ENCODE data around the gene MRPS18A. TPM values are rescaled to one million over a fixed set of nuclear protein-coding genes. Genes with fewer than 3 reads are reported as not detected.

The MRPS18A gene
- total RNA-seq, 1 donor from 2014 or later, result 57.0 TPM

DNA sequence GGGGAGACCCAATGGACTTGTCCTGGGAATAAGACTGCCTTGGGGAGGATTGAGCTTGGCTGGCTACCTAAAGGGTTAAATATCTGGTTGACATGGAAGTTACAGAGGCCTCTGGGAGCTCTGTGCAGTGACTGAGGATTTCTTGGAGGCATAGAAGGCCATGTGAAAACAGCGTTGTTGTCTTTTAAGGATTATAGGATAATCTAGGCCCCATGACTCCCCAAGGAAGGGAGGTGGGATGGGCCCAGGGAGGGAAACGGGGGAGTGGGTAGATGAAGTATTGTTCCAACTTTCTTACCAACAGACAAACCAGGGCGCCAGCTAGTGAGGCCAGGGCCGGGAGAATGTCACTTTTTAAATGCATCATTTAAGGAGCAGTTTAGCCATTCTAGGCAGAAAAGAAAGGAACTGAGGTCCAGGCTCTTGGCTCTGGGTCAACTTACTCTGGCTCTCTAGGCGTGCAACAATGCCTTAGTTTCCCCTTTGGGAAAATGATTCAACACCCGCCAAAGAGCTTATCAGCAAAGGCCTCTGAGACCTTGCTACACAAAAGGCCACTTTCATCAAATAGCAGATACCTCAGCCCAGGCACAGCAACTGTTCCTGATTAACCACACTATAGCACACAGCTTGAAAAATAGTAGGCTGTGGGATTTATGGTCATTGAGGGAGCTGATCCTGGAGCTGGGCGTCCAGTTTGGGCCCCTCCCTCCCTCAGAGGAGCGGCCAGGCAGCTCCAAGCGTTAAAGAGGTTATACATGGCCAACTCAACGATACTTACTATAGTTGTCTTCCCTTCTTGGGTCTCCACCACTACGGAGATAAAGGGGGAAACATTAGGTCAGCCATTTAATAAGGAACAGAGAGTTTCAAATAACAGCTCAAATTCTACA is 7.0 kb downstream of the MRPS18A start:
- Mint-ChIP-seq H3K4me1 (peaks cover 36% of the 10 kb centered on the region), H3K9me3 (no peaks in the 10 kb centered on the region), H3K27me3 (no peaks in the 10 kb centered on the region), H3K4me3 (no peak overlapping the region), H3K27ac (no peak overlapping the region), H3K36me3 (ENCODE audit: low read depth) (peaks cover 75% of the 10 kb centered on the region)
- POLR2A ChIA-PET, result interaction anchor here (1.2 kb wide), 1 partner anchor 12 kb away, joined by 3 read pairs; no protein-coding TSS in a partner anchor
- ATAC-seq (ENCODE audit: low read depth) (no peak), DNase-seq (no peak)
- CTCF ChIA-PET, result no interaction called here
- TF ChIP-seq, protein P1, sequence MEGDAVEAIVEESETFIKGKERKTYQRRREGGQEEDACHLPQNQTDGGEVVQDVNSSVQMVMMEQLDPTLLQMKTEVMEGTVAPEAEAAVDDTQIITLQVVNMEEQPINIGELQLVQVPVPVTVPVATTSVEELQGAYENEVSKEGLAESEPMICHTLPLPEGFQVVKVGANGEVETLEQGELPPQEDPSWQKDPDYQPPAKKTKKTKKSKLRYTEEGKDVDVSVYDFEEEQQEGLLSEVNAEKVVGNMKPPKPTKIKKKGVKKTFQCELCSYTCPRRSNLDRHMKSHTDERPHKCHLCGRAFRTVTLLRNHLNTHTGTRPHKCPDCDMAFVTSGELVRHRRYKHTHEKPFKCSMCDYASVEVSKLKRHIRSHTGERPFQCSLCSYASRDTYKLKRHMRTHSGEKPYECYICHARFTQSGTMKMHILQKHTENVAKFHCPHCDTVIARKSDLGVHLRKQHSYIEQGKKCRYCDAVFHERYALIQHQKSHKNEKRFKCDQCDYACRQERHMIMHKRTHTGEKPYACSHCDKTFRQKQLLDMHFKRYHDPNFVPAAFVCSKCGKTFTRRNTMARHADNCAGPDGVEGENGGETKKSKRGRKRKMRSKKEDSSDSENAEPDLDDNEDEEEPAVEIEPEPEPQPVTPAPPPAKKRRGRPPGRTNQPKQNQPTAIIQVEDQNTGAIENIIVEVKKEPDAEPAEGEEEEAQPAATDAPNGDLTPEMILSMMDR (IDR thresholded peaks at IDR 0.05), result no peak
- intact Hi-C loops (cut with micrococcal nuclease), result no loop called here

GRCh38 chr6:43679057-43679456 is 8.5 kb downstream of the MRPS18A start:
- POLR2A ChIA-PET, result interaction anchor here (1.5 kb wide), 1 partner anchor 36 kb away, joined by 4 read pairs; no protein-coding TSS in a partner anchor
- no peaks in the 10 kb centered on the region for H3K9me3 Mint-ChIP-seq
- CTCF ChIA-PET, result no interaction called here
- ATAC-seq (ENCODE audit: low read depth) (no peak), DNase-seq (no peak)
- no peak overlapping the region for H3K27ac Mint-ChIP-seq
- TF ChIP-seq, protein P1 (IDR thresholded peaks at IDR 0.05), result no peak
- H3K27me3 Mint-ChIP-seq, result no peaks in the 10 kb centered on the region
- H3K4me1 Mint-ChIP-seq, result peaks cover 21% of the 10 kb centered on the region
- intact Hi-C loops (cut with micrococcal nuclease), result no loop called here
- no peak overlapping the region for H3K4me3 Mint-ChIP-seq
- H3K36me3 Mint-ChIP-seq (ENCODE audit: low read depth), result peaks cover 88% of the 10 kb centered on the region

DNA sequence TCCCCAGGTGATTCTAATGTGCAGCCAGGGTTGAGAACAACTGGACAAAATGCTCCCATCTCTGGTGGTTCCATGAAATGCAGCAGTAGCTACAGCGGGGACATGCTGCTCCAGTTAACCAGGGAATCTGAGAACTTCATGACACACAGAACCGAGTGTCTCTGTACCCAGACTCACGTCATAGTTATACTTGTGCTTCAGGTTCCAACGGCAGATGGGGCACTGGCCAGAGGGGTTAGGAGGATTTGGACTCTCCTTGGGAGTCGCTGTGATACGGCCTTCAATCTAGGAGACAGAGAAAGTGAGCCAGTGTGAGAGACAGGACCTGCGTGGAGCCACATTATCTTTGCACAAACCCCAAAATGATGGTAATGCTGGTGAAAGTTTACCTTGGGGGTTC is 9.2 kb downstream of the MRPS18A start:
- POLR2A ChIA-PET, result interaction anchor here (1.5 kb wide), 1 partner anchor 37 kb away, joined by 4 read pairs; no protein-coding TSS in a partner anchor
- DNase-seq (no peak), ATAC-seq (ENCODE audit: low read depth) (no peak)
- TF ChIP-seq, protein P1 (IDR thresholded peaks at IDR 0.05), result no peak
- Mint-ChIP-seq H3K9me3 (no peaks in the 10 kb centered on the region), H3K27ac (no peak overlapping the region), H3K4me1 (peaks cover 14% of the 10 kb centered on the region), H3K4me3 (no peak overlapping the region), H3K36me3 (ENCODE audit: low read depth) (peaks cover 95% of the 10 kb centered on the region), H3K27me3 (no peaks in the 10 kb centered on the region)
- intact Hi-C loops (cut with micrococcal nuclease), result no loop called here
- CTCF ChIA-PET, result no interaction called here

DNA sequence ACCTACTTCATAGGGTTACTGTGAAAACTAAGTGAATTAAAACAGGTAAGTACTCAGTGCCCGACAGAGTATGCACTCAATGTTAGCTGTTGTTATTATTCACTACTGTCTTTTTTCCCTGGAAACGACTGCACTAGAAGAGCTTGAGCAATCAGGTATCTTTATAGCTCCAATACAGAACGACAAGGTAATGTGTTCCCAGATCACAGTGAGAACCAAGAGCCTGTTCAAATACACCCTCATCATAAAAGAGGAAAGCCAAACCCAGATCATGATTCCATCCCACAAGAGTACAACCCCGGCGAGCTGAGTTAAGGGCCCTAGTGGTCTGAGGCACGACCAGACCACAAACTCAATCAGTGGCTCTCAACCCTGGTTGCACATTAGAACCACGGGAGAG is 9.8 kb downstream of the MRPS18A start:
- ATAC-seq (ENCODE audit: low read depth) (no peak), DNase-seq (no peak)
- ChIA-PET POLR2A (interaction anchor here (1.5 kb wide), 1 partner anchor 37 kb away, joined by 4 read pairs; no protein-coding TSS in a partner anchor), CTCF (no interaction called here)
- no peak overlapping the region for H3K4me3 Mint-ChIP-seq
- no peaks in the 10 kb centered on the region for H3K9me3 Mint-ChIP-seq
- no peaks in the 10 kb centered on the region for H3K27me3 Mint-ChIP-seq
- no peak overlapping the region for H3K27ac Mint-ChIP-seq
- peaks cover 8% of the 10 kb centered on the region for H3K4me1 Mint-ChIP-seq
- TF ChIP-seq, protein P1 (IDR thresholded peaks at IDR 0.05), result no peak
- peaks cover 96% of the 10 kb centered on the region for H3K36me3 Mint-ChIP-seq (ENCODE audit: low read depth)
- intact Hi-C loops (cut with micrococcal nuclease), result no loop called here

- Mint-ChIP-seq H3K27ac (no peak overlapping the region), H3K27me3 (no peaks in the 10 kb centered on the region), H3K9me3 (no peaks in the 10 kb centered on the region), H3K4me1 (peaks cover 3% of the 10 kb centered on the region), H3K36me3 (ENCODE audit: low read depth) (peaks cover 93% of the 10 kb centered on the region), H3K4me3 (no peak overlapping the region)
- no peak for DNase-seq
- intact Hi-C loops (cut with micrococcal nuclease), result no loop called here
- ChIA-PET CTCF (no interaction called here), POLR2A (no interaction called here)
- ATAC-seq (ENCODE audit: low read depth), result no peak
- TF ChIP-seq, protein P1 (IDR thresholded peaks at IDR 0.05), result no peak
Measured at GRCh38 chr6:43676962-43677606, 10.5 kb downstream of the MRPS18A start.

Data from activated B cell treated with CpG ODN at 0.5 μM for 24 hours (primary cell).